GM19238 (cell line): ENCODE results near the gene SMC1B.
"Not testable (repeated sequence)": the region's sequence is repeated elsewhere in the genome, so short reads cannot be mapped to it uniquely, and the experiment has no call there.

Source experiments
- DNase-seq: peaks from one replicate; pipeline ENCODE4 v3.0.0; 2011; ENCODE audit warnings: low spot score; ENCODE audit not compliant: insufficient read length

The SMC1B gene

DNA sequence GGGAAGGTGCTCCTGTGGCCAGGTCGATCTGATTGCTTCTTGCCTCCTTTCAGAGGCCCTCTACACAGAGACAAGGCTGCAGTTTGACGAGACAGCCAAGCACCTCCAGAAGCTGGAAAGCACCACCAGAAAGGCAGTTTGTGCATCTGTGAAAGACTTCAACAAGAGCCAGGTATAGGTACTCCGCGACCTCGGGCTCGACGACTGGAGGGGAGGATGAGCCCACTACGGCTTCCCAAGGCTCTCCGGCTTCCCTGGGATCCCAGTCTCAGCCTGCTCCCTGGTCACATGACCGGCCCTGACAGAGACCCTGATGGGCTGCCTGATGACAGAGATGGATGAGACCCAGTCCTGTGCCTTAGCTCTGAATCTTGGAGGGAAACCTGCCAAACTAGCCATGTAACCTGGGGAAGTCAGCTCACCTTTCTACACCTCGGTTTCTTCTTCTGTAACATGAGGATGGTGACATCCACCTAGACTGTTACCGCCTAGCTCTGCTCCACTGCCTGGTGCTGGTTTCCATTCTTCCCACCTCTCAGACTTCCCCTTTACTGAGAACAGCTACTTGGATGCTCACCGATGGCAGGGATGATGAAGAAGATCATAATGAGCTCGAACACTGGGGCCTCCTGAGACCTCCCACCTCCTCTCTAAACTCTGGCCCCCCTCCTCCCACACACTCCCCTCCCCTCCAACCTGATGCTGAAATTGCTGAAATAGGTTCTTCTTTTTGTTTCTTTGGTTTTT lies 9.0 kb upstream of the SMC1B start:
- DNase-seq = no peak

GRCh38 chr22:45421349-45422055 lies 8.1 kb upstream of the SMC1B start:
- no peak for DNase-seq

- no peak for DNase-seq
Observed at GRCh38 chr22:45420539-45420938, 7.1 kb upstream of the SMC1B start.

DNA sequence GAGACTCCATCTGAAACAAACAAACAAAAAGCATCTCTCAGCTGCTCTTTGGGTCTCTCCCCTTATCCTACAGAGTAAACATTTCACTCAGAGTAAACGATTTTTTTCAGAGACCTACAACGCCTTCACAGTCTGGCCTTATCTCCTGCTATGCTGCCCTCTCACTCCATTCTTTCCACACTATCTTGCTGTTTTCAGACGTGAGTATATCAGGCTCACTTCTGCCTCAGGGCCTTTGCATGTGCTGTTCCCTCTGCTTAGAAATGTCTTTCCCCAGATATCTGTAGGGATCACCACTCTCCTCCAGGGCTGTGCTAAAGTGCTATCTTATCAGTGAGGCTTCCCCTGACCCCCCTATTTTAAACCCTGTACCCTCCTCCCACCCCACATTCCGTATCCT lies 6.6 kb upstream of the SMC1B start:
- DNase-seq = no peak

GRCh38 chr22:45418770-45419138 lies 5.4 kb upstream of the SMC1B start:
- DNase-seq = no peak

- no peak for DNase-seq
Observed at GRCh38 chr22:45418056-45418769, 4.8 kb upstream of the SMC1B start.

DNA sequence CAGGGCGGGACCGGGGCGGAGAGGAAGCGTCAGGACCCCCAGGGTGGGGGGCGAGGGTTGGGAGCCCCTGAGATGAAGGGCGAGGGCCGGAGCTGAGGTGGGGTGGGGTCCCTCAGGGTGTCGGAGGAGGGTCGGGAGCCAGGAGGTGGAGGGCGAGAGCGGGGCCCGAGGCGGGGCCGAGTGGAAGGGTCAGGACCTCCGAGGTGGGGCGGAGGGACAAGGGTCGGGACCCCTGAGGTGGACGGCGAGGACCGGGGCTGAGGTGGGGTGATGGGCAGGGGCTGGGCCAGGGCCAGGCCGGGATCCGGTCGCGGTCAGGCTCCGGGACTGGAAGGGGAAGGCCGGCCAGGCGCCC lies 409 bp downstream of the SMC1B start:
- DNase-seq = no peak

DNA sequence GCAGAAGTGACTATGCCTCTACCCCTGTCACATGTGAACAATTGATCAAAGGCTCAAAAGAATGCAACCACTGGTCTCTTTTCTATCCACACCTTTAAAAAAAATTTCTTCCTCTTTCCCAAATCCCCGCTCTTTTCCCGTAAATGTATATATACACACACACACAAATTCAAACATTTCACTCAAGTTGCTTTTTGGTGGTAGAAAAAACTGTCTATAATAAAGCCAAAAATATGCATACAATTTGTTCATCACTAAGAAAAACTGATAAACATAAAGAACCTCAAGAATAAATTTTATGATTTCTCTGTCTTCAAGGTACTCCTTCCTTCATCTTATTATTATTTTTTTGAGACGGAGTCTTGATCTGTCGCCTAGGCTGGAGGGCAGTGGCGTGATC lies 5.6 kb downstream of the SMC1B start:
- no peak for DNase-seq

DNA sequence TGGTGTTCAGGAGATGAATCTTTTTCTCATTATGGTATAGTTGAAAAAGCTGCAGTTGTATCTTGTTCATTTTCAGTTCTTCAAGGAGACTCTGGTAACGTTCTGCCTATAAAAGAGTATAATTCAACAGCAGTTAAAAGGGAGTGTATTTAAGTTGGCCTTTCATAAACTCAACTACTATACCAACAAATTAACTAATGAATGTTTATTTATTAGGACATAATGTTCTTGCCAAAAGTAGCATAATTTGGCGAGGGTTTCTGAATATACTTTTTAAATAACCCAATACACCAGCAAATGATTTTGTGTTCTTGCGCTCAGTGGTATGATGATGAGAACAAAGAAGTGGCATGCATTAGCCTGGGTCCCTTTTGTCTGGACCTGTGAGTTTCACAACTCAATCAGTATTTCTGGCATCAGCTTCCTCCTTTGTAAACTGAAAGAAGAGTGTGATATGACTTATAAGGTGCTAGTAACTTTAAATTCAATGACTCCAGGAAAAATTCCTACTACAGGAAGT lies 10.9 kb downstream of the SMC1B start:
- DNase-seq = no peak

DNA sequence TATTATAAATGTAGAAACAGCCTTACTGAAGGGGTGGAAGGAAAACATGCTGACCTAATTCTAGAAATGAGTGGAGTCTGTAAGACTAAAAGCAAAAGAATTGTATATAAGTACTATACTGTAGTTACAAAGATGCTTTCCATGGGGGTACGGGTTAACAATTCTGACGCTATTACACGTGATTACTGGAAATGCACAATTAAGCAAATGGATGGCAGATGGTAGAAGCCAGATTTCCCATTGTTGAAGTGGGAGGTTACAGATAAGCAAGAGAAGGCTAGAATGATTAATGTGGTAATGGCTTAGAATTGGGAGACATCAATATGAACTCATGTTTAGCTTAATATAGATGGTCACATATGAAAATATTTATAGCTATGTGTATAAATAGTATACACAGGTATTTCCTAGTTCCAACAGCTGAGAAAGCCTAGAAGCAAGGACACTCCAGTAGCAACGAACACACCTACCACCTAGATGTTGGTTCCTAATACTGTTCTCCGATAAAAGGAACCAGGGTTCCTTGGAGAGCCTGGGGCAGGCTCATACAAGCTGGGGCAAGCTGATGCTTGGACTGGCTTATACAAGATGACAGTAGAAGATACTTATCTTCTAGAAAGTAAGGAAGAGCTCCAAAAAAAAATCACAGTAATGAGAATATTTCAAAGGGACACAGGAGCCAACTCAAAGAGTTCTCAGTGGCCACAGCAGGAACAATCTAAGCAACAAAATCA lies 13.5 kb downstream of the SMC1B start:
- DNase-seq = no peak

GRCh38 chr22:45398214-45398613 lies 15.2 kb downstream of the SMC1B start:
- DNase-seq = no peak

DNA sequence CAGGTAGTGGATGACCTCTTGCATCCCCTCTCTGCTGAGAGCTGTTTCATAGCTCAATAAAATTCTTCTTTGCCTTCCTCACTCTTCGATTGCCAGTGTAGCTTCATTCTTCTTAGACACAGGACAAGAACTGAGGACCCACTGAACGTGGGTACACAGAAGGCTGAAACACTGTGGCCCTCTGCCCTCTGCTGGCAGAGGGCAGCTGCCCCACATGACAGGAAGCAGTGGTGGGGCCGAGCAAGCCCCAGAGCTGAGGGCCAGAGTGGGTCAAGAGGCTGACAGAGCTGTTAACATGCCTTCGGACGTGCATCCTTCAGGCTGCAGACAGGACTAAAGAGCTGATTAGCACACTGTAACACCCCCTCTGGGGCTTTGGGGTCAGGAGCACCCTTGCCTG lies 15.6 kb downstream of the SMC1B start:
- no peak for DNase-seq

GRCh38 chr22:45389546-45389945 lies 23.9 kb downstream of the SMC1B start:
- no peak for DNase-seq

- no peak for DNase-seq
Observed at GRCh38 chr22:45381348-45381747, 32.1 kb downstream of the SMC1B start.

DNA sequence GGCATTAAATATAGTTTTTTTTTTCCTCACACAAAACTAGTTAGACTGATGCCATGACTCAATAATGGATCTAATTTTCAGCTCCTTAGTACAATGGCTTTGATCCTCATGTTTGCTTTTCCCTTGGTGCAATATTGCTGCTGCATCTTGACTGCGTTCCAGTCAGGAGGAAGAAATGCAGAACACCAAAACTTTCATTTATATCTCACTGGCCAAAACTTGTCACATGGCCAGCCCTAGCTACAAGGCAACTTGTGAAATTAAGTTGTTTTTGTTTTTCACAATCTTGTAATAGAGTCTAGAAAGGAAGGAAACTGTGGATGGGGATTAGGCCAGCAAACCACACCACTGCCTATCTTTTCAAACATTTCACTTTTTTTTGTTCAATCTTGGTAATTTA lies 36.7 kb downstream of the SMC1B start:
- no peak for DNase-seq

- no peak for DNase-seq
Observed at GRCh38 chr22:45376009-45376408, 37.4 kb downstream of the SMC1B start.

DNA sequence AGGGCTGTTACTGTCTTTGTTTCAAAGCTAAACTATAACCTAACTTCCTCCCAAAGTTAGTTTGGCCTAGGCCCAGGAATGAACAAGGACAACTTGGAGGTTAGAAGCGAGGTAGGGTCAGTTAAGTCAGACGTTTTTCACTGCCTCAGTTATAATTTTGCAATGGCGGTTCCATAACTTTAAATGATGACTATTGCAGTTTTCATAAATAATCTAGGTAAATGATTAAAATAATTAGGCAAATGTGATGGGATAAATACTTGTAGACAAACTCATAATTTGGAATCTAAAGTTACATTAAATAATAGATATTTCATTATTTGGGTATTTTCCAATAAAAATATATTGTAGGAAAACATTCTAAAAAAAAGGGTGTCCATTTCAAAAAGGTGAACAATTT lies 39.8 kb downstream of the SMC1B start:
- DNase-seq = not testable (repeated sequence)

DNA sequence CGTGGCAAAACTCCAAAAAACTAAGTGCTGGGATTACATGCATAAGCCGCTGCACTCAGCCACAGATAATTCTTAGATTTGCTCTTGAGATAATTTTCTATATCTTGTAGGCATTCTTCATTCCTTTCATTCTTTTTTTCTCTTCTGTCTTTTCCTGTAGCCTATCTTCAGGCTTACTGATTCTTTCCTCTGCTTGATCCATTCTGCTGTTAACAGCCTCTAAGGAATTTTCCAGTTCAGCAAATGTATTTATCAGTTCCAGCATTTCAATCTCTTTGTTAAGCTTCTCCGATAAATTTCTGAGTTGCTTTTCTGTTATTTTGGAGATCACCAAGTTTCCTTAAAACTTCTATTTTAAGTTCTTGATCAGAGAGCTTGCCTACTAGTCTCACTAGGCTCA lies 46.7 kb downstream of the SMC1B start:
- DNase-seq = no peak

- DNase-seq = no peak
Observed at GRCh38 chr22:45359627-45360026, 53.8 kb downstream of the SMC1B start.

DNA sequence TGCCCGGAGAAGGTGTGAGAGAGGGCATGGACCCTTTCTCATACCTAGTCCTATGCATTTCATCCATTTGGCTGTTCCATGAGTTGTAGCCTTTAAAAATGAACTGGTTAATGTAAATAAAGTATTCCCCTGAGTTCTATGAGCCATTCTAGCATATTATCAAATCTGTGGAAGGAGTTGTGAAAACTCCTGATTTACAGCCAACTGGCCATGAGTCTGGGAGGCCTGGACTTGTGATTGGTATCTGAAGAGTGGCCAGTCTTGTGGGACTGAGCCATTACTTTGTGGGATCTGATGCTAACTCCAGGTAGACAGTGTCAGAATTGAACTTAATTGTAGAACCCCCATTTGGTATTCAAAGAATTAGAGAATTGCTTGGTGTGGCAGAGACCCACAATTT lies 55.3 kb downstream of the SMC1B start:
- no peak for DNase-seq

DNA sequence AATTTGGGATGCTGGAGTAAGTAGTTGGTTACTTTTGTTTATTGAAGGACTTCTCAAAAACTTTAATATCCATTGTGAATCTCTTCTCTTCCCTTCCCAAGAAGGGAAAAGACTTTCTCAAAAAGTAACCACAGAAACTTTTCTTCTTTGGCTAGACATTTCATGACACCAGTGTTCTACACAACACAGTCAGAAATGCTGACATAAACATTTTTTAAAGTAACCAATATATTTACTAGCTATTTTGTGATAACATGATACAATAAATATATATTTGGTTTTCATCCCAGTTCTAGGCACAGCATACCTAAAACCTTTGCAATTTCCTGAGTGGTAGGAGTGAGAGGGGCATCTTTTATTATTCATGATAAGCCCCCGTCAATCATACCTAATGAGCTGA lies 55.9 kb downstream of the SMC1B start:
- DNase-seq = no peak

DNA sequence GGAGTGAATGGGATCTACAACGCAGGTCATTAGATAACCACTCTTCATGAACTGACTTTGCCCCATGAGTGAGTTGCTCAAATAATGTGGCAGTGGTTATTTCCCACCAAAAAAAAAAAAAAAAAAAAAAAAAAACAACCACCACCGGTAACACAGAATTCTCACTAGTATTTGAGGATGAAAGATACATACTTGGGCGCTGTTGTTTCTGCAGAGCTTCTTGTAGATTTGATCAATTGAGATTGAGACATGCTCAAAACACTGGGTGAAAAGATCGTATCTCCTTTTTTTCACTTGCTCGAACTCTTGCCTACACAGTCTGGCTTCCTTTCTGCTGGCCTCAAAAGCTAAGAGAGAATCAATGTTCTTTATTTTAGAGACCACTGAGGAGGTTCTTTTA lies 59.6 kb downstream of the SMC1B start:
- DNase-seq = no peak
